GM19397 (cell line): ENCODE data around the gene SECISBP2.

Source experiments
- ATAC-seq: cut with Tn5 transposase; IDR thresholded peaks from one replicate; pipeline ENCODE4 v1.9.1; 2021; ENCODE audit warnings: mild to moderate bottlenecking, moderate library complexity; ENCODE audit not compliant: unreplicated experiment

SECISBP2 gene

DNA sequence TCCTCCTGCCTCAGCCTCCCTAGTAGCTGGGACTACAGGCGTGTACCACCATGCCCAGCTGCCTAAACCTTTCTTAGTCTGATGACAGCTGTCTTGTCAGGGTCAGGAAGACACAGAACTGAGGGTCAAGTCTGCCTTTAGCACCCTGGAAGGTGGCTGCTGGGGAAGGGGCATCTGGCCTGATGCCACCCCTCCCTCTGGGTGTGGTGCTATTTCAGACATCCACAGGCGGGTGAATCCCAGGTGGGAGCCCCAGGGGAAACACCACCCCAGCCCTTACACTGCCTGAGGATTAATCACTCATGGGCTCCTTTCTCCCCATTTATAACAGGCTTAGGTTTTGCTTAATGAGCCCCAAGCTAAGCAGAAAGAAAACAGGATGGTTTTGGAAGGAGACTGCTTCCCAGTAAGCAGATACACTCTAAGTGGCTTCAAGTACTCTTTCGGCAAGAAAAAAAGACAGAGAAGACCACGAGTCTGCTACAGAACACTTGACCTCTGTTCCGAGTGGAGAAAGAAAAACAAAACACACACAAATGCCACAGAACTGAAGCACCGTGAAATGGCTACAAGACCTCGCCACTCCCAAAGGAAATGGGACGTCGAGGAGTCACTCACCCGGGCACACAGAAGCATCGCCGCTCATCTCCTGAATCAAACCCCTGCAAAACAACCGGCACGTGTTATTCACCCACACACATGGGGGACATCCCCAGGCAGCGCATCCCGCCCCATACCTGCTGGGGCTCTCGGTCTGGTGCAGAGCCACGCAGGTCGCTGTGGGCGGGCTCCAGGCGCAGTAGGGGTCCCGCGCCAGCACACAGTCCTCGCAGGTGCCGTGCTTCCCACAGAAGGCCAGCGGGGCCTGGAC, 62.4 kb downstream of the SECISBP2 start:
- ATAC-seq = no peak

DNA sequence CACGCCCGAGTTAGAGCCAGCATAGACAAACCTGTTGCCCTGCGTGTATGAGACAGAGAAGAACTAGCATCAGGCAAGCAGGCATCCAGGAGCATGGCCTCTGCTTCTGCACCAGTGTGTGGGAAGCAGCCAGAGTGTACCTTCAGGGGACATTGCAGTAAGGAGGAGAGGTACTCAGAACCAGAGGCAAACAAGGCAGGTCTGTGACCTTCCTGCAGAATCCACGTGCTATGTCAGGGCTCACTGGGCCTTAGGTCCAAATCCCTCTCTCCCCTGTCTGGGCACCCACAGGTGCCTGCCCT, 63.0 kb downstream of the SECISBP2 start:
- no peak for ATAC-seq

DNA sequence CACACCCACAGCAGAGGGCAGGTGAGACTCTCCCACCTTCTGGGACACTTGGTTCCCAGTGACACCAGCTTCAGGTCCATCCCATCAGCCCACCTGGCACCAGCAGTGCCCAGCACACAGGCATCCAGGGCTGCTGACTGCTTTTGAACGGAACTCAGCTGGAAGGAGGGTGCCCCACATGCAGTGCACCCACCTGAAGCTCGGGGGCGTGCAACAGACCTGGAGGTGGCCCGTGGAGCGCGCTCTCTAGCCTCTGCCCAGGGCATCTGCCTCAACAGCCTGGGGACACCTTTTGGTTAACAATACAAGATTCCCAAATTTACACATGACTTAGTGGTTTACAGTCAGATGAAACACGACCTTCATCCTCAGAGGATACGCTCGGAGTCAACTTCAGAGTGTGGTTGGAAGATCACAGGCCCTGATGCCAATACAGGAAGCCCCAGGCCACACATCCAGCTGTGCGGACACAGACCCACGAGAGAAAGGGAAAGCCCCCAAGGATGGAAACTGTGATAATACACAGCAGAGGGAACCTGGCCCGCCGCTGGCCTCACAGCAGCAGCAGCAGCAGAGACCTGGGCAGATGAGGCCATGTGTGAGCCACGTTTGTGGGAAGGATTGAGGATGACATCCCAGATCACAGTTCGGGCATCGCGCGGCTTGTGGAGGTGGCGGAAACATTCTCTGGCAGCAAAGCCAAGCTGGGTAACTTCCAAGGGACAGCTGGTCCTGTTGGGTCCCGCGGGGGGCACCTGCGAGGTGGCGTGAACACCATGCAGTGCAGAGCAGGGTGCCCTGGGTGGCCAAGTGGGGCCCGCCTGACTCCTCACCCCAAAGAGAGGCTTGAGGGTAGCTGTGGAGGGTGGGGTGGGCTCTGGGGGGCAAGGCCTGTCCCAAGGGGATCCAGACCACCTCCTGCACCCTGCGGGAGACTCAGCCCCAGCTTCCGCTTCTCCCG, 64.0 kb downstream of the SECISBP2 start:
- ATAC-seq = no peak

DNA sequence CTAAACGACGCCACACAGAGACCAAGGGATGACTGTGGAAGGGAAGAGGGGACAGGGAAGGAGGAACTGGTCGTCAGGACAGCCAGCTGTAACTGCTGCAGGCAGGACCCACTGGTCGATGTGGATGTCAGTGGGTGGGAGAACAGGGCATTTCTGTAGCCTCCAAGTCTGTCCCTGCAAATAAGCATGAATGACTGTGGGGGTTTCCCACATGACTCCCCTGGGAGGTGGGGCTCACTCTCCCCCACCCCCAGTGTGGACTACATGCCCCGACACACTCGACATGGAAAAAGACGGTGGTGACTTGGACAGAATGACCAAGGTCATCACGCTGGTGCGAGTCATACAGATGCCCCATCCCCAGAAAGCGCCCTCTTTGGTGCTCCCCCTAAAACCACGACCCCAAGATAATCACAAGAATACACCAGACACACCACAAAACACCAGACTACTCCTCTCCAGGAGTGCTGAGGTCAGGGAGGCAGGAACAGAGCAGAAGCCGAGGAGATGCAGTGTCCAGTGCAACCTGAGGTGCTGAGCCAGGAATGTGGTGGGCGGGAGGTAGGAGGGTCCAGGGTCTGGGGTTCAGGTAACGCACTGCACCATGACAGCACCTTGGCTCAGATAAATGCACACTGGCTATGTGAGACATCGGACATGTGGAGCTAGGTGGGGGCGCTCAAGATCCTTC, 64.9 kb downstream of the SECISBP2 start:
- no peak for ATAC-seq

DNA sequence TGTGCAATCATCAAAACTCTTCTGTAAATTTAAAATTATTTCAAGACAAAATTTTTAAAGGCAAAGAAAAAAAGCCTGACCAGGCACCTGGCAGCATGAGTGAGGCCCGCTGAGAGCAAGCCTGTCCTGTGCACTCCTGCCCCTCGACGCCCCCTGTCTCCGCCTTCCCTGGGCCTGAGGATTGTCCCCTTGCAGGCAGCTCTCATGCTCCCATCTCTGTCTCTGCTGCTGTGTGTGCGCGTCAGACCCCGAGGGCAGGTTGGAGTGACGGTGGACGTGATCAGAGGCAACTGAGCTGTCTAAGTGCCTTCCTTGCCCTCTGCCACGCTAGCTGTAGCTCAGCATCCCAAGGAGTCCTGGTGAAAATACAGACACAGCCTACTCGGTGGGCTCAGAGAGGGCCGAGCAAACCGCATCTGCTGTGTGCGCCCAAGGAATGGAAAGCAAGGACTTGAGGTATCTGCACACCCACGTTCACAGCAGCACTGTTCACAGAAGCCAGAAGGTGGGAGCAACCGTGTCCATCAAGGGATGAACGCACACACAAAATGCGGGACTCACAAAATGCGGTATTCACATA, 65.5 kb downstream of the SECISBP2 start:
- ATAC-seq = no peak

DNA sequence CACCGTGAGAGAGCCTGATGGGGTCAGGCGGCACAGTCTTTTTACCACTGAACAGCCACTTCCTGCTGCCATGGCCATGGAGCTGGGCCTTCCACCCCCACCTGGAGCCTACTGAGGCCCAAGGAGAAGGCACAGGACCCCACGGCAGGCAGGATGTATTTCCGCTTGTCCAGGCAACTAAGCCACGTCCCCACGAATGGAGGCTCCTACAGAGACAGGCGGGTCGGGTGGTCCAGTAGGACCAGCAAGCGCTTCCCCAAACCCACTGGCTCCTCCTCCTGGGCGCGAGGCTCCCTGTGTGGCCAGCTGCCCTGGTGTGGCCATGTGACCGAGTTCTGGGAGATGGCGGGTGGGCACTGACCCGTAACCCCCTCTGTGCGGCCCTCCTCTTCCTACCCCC, 66.5 kb downstream of the SECISBP2 start:
- no peak for ATAC-seq

DNA sequence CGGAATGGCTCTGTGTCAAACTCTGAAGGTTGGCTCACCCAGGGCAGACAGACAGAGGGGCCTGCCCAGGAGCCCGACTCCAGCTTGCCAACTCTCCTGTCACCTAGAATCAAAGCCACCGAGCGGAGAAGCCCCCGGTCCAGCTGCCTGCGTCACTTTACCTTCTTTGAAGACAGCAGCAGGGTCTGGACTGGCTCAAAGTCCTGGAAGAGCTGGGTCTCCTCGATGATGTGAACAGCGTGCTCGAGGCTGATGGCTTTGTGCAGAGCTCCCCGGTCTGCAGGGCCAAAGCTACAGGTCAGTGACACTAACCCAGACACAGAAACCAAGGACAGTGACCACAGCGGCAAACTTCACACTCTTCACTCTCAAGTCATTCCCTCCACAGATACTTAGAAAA, 67.9 kb downstream of the SECISBP2 start:
- no peak for ATAC-seq

DNA sequence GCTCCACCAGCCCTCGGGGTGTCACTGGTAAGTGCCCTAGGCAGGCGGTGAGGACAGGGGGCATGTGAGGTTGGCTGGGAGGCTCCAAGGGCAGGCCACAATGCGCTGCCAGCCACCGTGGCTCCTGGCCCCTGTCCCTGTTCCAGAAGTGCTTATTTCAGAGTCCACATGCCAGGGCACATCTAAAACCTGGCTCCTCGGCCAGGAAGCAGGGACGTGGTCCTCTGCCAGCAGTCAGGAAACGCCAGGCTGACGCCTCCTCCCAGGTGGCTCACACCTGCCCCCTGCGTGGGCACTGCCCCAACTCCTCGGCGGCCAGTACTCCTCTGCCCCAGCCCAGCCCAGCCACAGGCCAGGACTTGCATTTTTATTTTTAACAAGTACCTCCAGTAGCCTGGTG, 68.5 kb downstream of the SECISBP2 start:
- ATAC-seq = no peak

DNA sequence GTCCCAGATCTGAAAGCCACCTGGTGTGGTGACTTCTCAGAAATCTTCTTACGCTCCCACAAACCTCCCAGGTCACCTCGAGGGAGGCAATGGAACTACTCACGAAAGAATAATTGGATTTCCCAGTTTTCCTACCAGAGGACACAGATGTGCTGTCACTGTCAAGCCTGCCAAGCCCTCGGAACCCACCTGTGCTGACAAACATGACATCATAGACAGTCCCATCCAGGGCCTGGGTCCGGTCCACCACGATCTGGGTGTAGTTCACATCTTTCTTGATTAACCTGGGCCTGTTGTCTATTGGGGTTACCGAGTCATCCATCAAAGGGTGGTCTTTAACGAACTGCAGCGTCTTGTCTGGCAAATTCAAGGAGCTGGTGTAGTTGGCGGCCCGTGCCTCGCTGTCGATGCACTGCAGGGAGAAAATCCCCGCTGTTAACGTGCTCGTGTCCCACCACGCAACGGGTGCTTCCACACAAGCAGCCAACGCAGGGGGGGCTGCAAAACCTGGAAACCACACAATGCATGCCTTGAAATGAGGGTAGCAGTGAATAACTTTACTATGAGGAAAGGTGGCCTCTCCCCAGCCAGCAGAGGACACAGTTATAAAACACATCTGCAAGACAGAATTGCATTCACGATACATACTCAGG, 69.0 kb downstream of the SECISBP2 start:
- ATAC-seq = no peak

DNA sequence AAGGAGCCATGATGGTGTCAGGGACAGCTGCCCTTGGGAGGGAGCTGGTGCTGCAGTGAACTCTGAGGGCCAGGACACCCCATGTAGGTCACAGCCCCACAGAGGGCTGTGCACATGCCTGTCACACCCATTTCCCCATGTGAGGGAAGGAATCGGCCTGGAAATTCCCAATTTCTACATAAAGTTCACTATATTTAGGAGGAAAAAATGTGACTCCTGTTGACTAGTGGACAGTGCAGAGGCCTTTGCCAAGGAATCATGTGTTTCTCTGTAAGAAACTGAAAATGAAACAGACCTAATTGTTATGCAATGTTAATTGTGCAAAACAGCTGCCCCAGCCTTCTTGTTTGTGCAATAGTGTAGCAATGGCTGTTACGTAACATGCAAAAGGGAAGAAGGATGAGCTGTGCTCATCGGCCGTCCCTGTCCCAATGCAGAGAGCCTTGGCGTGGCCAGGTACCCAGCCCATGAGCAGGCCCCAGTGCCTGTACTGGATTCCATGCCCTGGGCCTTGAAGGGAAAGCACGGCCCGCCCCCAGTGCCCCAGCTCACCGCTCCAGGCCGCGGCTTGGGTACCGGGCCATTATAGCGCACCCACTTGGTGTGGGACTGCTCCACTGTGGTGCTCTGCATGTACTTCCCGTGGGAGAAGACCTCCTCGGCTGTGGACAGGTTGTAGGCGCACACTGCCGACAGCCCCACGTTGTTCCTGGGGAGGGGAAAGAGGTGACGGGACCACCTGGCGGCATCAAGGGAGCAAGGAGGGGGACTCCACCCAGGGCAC, 70.0 kb downstream of the SECISBP2 start:
- no peak for ATAC-seq

DNA sequence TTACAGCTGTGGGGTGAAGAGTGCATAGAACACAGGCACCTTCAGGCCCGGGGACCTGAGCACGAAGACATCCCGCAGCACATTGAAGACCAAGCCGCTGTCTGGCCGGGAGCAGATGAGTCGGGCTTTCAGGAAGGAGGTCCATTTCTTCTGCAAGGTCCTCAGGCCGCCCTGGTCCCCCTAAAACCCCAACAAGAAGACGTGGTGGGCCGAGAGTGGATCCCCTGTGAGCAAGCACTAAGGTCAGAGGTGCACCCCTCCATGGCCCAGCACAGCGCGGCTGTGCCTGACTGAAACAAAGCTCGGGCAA, 70.5 kb downstream of the SECISBP2 start:
- ATAC-seq = no peak

DNA sequence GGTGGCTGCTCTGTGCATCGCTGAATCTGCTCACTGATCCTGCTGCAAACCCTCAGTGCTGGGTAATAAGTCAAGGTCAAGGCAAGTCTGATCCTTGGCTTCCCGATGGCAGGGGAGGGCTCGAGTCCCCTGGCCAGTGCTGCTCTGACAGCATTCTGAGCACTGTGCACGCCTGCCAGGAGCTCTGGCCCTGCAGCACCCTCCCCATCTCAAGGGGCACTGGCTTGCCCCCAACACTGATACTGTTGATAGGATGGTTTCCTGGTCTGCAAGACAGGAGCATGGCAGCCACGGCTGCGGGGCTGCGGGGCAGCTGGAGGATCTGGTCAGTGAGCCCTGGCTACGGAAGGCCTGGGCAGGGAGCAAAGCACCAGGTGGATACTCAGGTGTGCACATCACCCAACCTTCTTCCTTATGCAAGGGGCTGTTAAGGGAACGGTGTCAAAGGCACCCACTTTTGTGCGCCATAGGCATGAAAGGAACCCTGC, 71.8 kb downstream of the SECISBP2 start:
- no peak for ATAC-seq

DNA sequence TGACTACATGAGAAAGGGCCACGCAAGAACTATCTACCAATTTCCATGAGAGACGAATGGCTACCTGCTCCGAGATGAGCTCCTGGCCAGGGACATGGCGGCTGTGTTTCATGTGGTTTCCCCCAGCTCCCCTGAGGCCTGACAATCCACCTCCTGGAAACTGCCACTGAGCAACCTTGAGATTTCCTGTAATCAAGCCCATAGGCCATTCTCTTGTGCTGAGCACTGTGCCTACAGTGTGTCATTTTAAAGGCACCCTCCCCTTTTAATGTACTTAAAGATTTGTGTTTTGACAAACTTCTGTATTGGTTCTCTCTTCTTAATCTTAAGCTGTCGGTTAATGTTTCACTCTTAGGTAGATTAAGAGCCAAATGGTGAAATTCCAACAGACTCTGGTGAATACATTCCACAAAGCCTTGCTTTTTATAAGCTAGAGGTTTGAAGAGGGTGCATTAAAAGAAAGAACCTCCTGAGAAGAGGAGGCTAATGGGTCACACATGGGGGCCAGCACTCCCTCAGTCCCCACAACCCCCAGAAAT, 72.3 kb downstream of the SECISBP2 start:
- ATAC-seq = no peak

DNA sequence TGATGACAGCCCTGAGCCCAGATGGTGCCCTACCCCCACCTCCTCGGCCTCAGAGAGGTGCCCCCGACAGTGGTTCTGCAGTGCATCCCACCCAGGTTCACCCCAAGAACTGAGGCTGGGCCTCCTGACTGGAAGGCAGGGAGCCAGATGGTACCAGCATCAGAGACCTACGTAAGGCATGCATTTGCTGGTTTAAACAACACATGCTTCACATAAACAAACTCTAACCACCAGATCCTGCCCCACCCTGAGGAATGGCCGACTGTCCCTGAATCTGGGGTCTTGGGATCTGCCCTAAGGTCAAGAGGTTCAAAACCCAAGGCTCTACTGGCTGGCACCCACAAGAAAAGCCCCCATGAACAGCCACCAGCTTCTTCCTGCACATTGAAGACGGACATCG, 73.3 kb downstream of the SECISBP2 start:
- no peak for ATAC-seq

DNA sequence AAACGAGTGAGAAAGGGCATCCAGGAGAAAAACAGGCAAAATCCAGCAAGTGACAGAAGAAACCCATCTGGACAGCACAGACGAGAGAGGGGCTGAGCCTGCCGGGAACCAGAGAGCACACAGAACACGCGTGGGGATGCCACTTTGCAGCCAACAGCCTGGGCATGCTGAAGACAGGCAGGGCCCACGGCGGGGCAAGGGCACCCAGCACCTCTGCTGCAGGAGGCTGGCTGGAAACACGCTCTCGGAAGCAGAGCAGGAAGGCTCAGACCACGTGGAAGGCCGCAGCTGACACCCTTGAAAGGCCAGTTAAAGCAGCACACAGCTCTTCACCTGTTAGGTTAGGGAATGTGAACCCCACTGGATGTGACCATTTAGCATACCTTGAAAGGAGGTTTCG, 76.1 kb downstream of the SECISBP2 start:
- no peak for ATAC-seq

DNA sequence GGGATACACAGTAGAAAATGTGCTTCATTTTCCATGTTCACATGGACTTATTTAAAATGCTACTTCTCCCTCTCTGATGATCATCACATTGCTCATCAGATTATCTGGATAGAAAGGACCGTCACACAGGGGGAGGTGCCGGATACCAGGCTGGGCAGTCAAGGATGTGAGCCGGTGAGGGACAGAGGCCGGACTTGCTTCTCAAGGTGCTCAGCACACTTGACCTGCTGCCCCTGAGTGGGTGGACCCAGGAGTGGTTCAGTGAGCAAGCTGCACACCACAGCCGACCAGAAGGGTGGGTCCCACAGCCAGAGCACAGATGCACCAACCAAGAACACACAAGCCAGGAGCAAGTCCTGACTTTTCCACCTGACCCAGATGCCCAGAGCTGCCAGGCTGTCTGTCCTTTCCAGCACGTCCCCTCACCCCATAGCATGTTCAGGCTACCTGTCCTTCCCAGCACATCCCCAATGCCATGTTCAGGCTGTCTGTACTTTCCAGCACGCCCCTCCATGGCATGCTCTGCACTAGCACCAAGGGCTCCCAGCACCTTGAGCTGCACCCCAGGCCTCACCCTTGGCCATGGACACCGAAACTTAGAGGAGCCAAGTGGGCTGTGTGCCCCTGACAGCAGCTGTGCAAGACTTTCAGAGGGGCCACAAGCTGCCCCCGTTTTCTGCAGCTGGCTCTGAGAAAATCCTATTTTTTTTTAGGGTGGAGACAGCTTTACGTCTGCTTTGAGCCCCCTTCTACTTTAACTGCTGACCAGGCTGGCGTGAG, 77.8 kb downstream of the SECISBP2 start:
- no peak for ATAC-seq

DNA sequence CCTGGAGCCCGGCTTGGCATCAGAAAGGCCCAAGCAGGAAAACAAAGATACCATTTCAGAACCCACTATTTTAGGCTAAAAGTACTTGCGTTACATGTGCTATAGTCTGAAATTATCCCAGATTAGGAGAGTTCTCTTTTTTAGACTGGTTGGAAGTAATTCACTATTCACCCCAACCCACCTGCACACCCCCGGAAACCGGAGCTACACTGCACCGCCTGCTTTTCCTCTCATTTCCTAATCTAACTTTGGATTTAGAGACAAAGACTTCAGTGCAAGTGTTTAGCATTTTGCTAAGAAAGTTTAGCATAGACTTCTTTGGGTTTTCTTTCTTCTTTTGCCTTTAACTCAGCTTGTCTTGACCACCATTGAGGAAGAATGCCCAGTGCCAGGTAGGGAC, 79.2 kb downstream of the SECISBP2 start:
- ATAC-seq = no peak

DNA sequence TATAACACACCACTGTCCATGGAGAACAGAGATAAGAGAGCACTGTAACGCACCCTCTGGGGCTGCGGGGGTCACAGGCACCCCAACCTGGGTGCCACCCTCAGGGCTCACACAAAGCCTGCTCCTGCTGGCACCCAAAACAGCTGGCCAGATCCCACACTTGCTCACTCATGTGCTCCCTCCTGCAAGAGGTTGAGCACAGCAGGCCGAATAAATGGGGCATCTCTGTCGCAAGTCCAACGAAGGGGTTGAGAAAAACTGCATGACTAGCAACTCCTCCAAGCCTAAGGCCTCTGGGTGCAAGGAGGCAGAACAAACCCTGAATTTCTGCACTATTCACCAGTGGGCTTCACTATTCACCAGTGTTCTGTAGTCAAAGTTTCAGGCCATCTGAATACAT, 80.3 kb downstream of the SECISBP2 start:
- no peak for ATAC-seq
